ENCODE measurements around the gene C1QTNF5.

Gene C1QTNF5

GRCh38 chr11:119316729-119317591 is 23.7 kb downstream of the C1QTNF5 start, which contains the start of gene MCAM:
Gene MCAM (minus strand): TSS chr11:119317130. CDS start chr11:119317101, 29 bp downstream.
- peak; percentile 68 for DNase-seq

GRCh38 chr11:119316016-119316728 is 24.5 kb downstream of the C1QTNF5 start:
- DNase-seq: peak; percentile 56

- DNase-seq: peak; percentile 60
Observed at GRCh38 chr11:119315131-119316015, 25.3 kb downstream of the C1QTNF5 start.

- no peak for DNase-seq
Observed at GRCh38 chr11:119314726-119315125, 26.0 kb downstream of the C1QTNF5 start.

GRCh38 chr11:119310682-119311052 is 30.0 kb downstream of the C1QTNF5 start:
- no peak for DNase-seq

GRCh38 chr11:119309953-119310681 is 30.6 kb downstream of the C1QTNF5 start:
- DNase-seq: no peak

- no peak for DNase-seq
Observed at GRCh38 chr11:119309411-119309810, 31.3 kb downstream of the C1QTNF5 start.

- DNase-seq: no peak
Observed at GRCh38 chr11:119307974-119308373, 32.7 kb downstream of the C1QTNF5 start.

- DNase-seq: no peak
Observed at GRCh38 chr11:119307219-119307618, 33.5 kb downstream of the C1QTNF5 start.

GRCh38 chr11:119306373-119306890 is 34.3 kb downstream of the C1QTNF5 start:
- no peak for DNase-seq

GRCh38 chr11:119305556-119306372 is 34.9 kb downstream of the C1QTNF5 start:
- DNase-seq: no peak

- no peak for DNase-seq
Observed at GRCh38 chr11:119303227-119303718, 37.4 kb downstream of the C1QTNF5 start.

- DNase-seq: no peak
Observed at GRCh38 chr11:119300198-119300964, 40.3 kb downstream of the C1QTNF5 start.

- DNase-seq: no peak
Observed at GRCh38 chr11:119299416-119299815, 41.3 kb downstream of the C1QTNF5 start.

GRCh38 chr11:119298726-119299125 is 42.0 kb downstream of the C1QTNF5 start:
- DNase-seq: no peak

- no peak for DNase-seq
Observed at GRCh38 chr11:119297938-119298337, 42.7 kb downstream of the C1QTNF5 start.

GRCh38 chr11:119295178-119295577 is 45.5 kb downstream of the C1QTNF5 start:
- DNase-seq: no peak

GRCh38 chr11:119293461-119293860 is 47.2 kb downstream of the C1QTNF5 start:
- DNase-seq: no peak

GRCh38 chr11:119290894-119291497 is 49.7 kb downstream of the C1QTNF5 start:
- no peak for DNase-seq

Measured in NCI-H146 (cell line).